Keratinocyte (primary cell): Measurements from ENCODE around the gene SH3D19.

ENCODE experiments used
- EZH2 ChIP-seq: IDR thresholded peaks from one replicate; pipeline ENCODE4 v1.6.1; 2012; ENCODE audit warnings: inconsistent platforms, mild to moderate bottlenecking, low read length, moderate library complexity
- TF ChIP-seq, protein P1 (sequence below), 3 experiments: IDR thresholded peaks in 1 of 3; conservative IDR thresholded peaks in 1 of 3; optimal IDR thresholded peaks in 1 of 3; 2 replicates in 2 of 3; 3 replicates in 1 of 3; pipeline versions ENCODE3 to v1.5.1; 2011; ENCODE audit warnings: low read length in 3 of 3, mild to moderate bottlenecking in 3 of 3, moderate library complexity in 2 of 3, control low read depth in 1 of 3, inconsistent platforms in 1 of 3; ENCODE audit not compliant: insufficient read depth in 2 of 3; ENCODE audit errors: extremely low read depth in 1 of 3

DNA sequence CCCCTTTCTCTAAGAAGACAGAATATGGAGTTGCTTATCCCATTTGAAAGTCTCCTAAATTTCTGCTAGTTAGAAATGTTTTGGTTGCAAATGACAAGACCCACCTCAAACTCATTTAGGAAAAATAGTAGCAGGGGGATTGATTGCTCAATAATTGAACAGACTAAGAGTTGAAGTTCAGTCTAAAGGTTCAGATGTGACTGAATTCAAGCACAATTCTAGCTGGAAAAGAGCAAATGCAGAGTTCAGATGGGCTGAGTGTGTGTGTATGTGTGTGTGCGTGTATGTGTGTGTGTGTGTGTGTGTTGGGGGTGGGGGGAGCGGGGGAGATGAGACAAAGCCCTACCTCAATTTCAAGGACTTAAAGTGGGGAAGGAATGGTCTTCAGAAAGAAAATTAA, 35.7 kb upstream of the SH3D19 start:
- TF ChIP-seq, protein P1, sequence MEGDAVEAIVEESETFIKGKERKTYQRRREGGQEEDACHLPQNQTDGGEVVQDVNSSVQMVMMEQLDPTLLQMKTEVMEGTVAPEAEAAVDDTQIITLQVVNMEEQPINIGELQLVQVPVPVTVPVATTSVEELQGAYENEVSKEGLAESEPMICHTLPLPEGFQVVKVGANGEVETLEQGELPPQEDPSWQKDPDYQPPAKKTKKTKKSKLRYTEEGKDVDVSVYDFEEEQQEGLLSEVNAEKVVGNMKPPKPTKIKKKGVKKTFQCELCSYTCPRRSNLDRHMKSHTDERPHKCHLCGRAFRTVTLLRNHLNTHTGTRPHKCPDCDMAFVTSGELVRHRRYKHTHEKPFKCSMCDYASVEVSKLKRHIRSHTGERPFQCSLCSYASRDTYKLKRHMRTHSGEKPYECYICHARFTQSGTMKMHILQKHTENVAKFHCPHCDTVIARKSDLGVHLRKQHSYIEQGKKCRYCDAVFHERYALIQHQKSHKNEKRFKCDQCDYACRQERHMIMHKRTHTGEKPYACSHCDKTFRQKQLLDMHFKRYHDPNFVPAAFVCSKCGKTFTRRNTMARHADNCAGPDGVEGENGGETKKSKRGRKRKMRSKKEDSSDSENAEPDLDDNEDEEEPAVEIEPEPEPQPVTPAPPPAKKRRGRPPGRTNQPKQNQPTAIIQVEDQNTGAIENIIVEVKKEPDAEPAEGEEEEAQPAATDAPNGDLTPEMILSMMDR (optimal IDR thresholded peaks at IDR 0.05 in 1 of 3, IDR thresholded peaks at IDR 0.05 in 1 of 3, conservative IDR thresholded peaks at IDR 0.05 in 1 of 3; ENCODE audit: extremely low read depth in 1 of 3, insufficient read depth in 2 of 3, low read length in 3 of 3), result no peak
- TF ChIP-seq EZH2, result no peak
